Left ventricle myocardium superior (tissue), 1 donor: ENCODE measurements around the gene PPP2R5C. TPM values are rescaled to one million over a fixed set of nuclear protein-coding genes. Genes with fewer than 3 reads are reported as not detected.
A peak's percentile ranks its signal among the peaks of the same experiment; 100 is the strongest.
"Not testable (repeated sequence)": the region's sequence is repeated elsewhere in the genome, so short reads cannot be mapped to it uniquely, and the experiment has no call there.

Experiments
- ATAC-seq: fragments of 200-7000 bp; cut with Tn5 transposase; one replicate; pipeline ENCODE4 v1.9.1; 2020; ENCODE audit warnings: mild to moderate bottlenecking, moderate library complexity
- DNase-seq: peaks from one replicate; pipeline ENCODE4 v3.0.0-alpha.2; 2020
- intact Hi-C: fragments of 100-400 bp; cut with micrococcal nuclease; formaldehyde crosslinking; loops from one replicate; pipeline ENCODE4 v1.11.0; 2022
- total RNA-seq: library from RNA; stranded (reverse); fragmentation: NEBNext Ultra II Directional; extraction: Animal tissue kit (Norgen Biotek cat#: 25700); gene quantifications from one replicate; pipeline ENCODE4 v1.2.1, GENCODE V29; 2021
- donor health status: DM: no; HTN: yes; CAD: no; lungs with severe emphysema.

Gene PPP2R5C
- total RNA-seq, 1 donor from 2014 or later: 211 TPM

DNA sequence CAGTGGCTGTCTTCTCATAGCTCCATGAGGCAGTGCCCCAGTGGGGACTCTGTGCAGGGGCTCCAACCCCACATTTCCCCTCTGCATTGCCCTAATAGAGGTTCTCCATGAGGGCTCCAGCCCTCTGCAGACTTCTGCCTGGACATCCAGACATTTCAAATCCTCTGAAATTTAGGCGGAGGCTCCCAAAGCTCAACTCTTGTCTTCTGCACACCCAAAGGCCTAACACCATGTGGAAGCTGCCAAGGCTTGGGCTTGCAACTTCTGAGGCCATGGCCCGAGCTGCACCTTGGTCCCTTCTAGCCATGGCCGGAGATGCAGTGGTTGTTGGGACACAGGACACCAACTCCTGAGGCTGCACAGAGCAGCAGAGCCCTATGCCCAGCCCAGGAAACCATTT lies 20.5 kb upstream of the PPP2R5C start:
- DNase-seq (no peak), ATAC-seq (no peak)
- intact Hi-C loops: no loop called here

DNA sequence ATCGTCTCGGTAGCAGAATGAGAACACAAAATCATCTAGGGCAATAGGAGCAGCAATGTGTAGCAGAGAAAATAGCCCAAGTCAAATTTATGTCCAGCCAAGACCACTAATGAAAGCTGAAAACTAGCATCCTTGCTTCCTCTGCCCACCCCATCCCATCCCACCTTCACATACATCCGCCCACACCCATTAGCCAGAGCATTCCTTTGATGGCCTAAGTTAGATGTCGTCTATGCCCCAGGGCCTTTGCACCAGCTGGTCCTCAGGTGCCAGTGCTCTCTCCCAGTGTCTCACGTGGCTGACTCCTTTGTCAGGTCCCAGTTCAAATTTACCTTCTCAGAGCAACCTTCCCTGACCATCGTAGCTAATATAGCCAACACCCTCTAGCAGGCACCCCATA lies 17.8 kb upstream of the PPP2R5C start:
- ATAC-seq (no peak), DNase-seq (no peak)
- intact Hi-C loops: no loop called here

DNA sequence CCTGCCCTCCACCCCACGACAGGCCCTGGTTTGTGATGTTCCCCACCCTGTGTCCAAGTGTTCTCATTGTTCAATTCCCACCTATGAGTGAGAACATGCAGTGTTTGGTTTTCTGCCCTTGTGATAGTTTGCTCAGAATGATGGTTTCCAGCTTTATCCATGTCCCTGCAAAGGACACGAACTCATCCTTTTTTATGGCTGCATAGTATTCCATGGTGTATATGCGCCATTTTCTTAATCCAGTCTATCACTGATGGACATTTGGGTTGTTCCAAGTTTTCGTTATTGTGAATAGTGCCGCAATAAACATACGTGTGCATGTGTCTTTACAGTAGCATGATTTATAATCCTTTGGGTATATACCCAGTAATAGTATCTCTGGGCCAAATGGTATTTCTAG lies 17.1 kb upstream of the PPP2R5C start:
- intact Hi-C loops, DNase-seq, ATAC-seq: not testable (repeated sequence)

DNA sequence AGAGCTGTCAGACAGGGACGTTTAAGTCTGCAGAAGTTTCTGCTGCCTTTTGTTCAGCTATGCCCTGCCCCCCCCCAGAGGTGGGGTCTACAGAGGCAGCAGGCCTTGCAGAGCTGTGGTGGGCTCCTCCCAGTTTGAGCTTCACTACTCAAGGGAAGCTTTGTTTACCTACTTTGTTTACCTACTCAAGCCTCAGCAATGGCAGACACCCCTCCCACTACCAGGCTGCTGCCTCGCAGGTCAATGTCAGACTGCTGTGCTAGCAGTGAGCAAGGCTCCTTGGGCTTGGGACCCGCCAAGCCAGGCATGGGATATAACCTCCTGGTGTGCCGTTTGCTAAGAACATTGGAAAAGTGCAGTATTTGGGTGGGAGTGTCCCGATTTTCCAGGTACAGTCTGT lies 11.8 kb upstream of the PPP2R5C start:
- ATAC-seq, DNase-seq, intact Hi-C loops: not testable (repeated sequence)

DNA sequence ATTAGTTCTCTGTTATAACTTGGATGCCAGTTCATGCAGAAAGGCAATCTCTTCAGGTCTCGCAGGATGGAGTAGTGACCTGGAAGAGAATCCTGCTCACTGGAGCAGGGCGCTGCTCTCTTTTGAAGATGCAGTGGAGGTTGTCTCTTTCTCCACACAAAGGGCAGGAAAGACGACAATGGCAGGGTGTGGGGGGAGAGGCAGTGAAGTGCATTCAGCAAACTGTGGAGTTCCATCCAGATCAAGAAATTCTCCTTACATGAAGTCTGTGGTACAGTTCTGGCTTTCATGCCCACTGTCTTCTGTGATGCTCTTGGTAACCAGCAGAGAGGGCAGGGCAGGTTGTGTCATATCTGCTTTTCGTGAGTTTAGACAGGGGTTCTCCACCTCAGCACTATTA lies 6.6 kb upstream of the PPP2R5C start:
- ATAC-seq (no peak), DNase-seq (no peak)
- intact Hi-C loops: no loop called here

DNA sequence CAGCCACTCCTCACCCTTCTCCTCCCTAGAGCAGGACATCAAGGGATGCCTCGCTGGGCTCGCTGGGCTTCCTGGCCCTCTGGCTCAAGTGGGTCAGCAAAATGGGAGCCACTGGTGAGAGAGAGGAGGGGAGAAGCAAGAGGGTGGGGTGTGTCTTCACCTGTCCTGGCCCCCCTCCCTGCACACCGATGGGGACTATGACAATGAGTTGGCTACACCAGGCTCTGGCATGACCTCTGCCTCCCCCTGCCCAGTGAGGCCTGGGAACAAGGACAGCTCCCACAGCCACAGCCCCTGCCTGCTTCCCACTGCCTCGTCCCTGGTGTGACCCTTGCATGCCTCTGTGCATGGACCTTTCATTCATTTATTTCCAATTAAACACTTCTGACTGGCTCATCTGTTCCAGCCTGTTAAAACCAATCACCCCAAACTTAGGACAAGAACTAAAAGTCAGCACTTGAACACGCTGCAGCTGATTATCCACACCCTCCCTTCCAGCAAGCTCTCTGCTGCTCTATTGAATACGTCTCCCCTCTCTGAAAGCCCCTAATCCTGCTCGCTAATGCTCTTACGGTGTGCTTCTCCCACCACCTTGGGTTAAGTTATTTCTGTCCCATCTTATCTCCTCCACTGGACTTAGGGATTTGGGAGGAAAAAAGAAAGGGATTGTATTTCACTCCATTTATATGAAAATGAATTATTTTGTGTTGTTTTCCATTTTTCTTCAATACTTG lies 5.8 kb upstream of the PPP2R5C start:
- no peak for ATAC-seq
- intact Hi-C loops: no loop called here
- DNase-seq: no peak

DNA sequence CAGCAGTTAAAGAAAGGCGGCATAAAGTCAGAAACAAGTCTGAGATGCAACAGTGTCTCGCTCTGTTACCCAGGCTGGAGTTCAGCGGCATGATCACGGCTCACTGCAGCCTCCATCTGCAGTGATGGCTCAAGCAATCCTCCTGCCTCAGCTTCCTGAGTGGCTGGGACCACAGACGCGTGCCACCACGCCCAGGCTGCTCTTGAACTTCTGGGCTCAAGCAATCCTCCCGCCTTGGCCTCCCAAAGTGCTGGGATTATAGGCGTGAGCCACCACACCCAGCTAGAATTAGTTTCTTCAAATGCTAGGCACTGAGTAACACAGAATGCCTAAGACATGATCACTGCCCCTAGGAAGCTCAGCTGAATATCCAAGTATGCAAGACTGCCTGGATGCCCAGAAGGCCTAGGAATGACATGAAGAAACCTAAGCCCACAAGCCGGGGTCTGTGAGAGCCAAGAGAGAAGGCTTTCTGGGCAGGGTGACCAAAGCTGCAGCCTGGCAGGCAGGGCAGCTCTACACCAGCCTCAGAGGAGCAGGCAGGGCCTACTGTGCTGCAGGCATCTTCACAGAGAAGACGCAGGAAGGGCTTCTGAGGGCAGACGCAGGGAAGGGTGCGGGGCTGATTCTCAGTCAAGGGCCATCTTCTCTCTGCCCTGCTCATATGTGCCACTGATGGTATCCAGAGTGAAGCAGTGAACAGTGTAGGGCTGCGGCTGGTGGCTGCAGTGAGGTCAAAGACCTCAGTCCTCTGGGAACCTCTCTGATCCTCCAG lies 4.3 kb upstream of the PPP2R5C start:
- DNase-seq (no peak), ATAC-seq (no peak)
- intact Hi-C loops: no loop called here

GRCh38 chr14:101757839-101758211 lies 3.7 kb upstream of the PPP2R5C start:
- intact Hi-C loops: no loop called here
- no peak for DNase-seq
- no peak for ATAC-seq

GRCh38 chr14:101758913-101759593 lies 2.5 kb upstream of the PPP2R5C start:
- ATAC-seq (no peak), DNase-seq (no peak)
- intact Hi-C loops: no loop called here

DNA sequence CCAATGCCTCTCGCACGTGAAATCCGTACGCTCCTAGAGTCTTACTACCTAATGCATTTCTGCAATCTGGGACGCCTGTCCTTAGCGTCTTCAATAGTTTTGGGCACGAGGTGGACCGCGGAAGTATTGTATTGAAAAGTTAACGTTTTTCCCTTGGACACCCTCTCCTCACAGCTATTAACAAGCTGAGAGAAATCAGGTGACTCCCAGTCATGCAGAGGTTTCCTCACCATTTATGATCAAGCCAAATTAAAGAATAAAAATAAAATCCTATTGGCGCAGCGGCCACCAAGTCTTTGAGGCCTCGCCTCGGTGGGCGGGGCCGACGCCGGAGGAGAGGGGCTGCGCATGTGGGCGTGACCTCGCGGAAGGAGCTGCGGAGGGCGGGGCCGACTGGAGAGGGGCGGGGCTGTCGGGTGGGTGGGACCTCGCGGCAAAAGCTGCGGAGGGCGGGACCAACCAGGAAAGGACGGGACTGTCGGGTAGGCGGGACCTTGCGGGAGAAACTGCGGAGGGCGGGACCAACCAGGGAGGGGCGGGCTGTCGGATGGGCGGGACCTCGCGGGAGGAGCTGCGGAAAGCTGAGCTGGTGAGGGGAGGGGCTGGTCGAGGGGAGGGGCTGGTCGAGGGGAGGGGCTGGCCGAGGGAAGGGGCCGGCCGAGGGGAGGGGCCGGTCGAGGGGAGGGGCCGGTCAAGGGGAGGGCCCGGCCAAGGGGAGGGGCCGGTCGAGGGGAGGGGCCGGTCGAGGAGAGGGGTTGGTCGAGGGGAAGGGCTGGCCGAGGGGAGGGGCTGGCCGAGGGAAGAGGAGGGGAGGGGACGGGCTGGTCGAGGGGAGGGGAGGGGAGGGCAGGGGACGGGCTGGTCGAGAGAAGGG lies 1.1 kb upstream of the PPP2R5C start:
- peak; percentile 89 for ATAC-seq
- intact Hi-C loops: no loop called here

GRCh38 chr14:101761881-101762529 lies 496 bp downstream of the PPP2R5C start:
- DNase-seq: peak; percentile 74
- intact Hi-C loops: no loop called here
- no peak for ATAC-seq

More for the DNA sequence above, 1.1 kb upstream of the PPP2R5C start:
- peak; percentile 97 for DNase-seq

- DNase-seq (no peak), ATAC-seq (no peak)
- intact Hi-C loops: no loop called here
These were observed 1.1 kb downstream of the PPP2R5C start for GRCh38 chr14:101762530-101763101.

- ATAC-seq (no peak), DNase-seq (no peak)
- intact Hi-C loops: no loop called here
These were observed 2.6 kb downstream of the PPP2R5C start for GRCh38 chr14:101763941-101764709.

GRCh38 chr14:101767618-101768362 lies 6.3 kb downstream of the PPP2R5C start:
- ATAC-seq (no peak), DNase-seq (no peak)
- intact Hi-C loops: no loop called here

DNA sequence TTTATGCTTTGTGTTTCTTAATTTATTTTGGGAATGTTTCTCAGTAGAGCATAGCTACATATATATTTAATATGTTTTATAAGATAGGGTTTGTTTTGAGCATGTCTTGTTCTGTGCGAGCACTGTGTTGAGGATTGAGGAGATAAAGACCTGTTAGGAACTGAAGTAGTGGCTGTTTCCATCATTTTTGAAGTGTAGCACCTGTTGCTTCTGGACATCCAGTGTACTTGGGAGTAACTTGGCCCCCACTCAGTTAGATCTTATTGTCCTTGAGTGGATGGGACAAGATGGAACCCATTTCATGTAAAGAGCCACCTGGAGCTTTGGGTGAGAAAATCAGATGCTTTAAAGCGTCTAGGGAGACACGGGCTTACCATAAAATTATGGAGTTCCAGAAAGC lies 8.7 kb downstream of the PPP2R5C start:
- intact Hi-C loops: loop anchor here (10.0 kb wide), 1 partner anchor 175 kb away; no protein-coding TSS in a partner anchor

DNA sequence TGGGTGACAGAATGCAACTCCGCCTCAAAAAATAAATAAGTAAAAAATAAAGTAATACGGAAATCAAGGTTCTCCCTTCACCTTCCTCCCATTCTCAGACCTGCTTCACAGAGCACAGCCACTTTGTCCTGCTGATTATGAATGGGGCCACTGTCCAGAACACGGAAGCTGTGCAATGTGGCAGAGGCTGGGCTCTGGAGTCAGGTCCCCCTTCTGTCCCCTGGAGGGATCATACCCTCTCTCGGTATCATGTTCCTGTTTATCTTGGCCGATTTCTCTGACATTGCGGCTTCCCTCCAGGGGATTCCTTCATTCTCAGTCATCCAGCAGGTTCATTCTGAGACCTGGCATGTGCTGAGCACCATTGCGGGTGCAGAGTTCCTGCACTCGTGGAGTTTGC lies 11.3 kb downstream of the PPP2R5C start:
- peak; percentile 44 for ATAC-seq
- no peak for DNase-seq
- intact Hi-C loops: loop anchor here (10.0 kb wide), 1 partner anchor 172 kb away; no protein-coding TSS in a partner anchor

More for the DNA sequence above, 8.7 kb downstream of the PPP2R5C start:
- DNase-seq (no peak), ATAC-seq (no peak)

GRCh38 chr14:101773378-101773777 lies 11.9 kb downstream of the PPP2R5C start:
- ATAC-seq: no peak
- DNase-seq: no peak
- intact Hi-C loops: loop anchor here (10.0 kb wide), 1 partner anchor 171 kb away; no protein-coding TSS in a partner anchor
